DND-41 (cell line): ENCODE data around the gene KAZN.
A peak's percentile ranks its signal among the peaks of the same experiment; 100 is the strongest.

ENCODE experiments used
- ATAC-seq: fragments of 200-7000 bp; cut with Tn5 transposase; 3 replicates; pipeline ENCODE4 v1.9.1; 2021; ENCODE audit warnings: low read depth; ENCODE audit not compliant: insufficient read depth
- DNase-seq: peaks from one replicate; pipeline ENCODE4 v3.0.0-alpha.2; 2020
- H2AFZ ChIP-seq: 2 replicates; pipeline ENCODE4 v1.6.0; 2012; ENCODE audit warnings: low read depth, low read length
- H3K27ac ChIP-seq: 2 replicates; pipeline ENCODE4 v1.5.1; 2012; ENCODE audit warnings: low read length, inconsistent platforms
- H3K27me3 ChIP-seq: fragments of 200-600 bp; sonication (generic); 2 replicates; pipeline ENCODE4 v1.6.0; 2012; ENCODE audit warnings: low read length, mild to moderate bottlenecking, inconsistent platforms; ENCODE audit not compliant: insufficient read depth, poor library complexity
- H3K36me3 ChIP-seq: 2 replicates; pipeline ENCODE4 v1.5.1; 2012; ENCODE audit warnings: low read length, inconsistent platforms; ENCODE audit not compliant: insufficient read depth
- H3K4me1 ChIP-seq: 2 replicates; pipeline ENCODE4 v1.5.1; 2012; ENCODE audit warnings: mild to moderate bottlenecking, low read length; ENCODE audit not compliant: insufficient read depth
- H3K4me2 ChIP-seq: 2 replicates; pipeline ENCODE4 v1.6.0; 2012; ENCODE audit warnings: mild to moderate bottlenecking, moderate library complexity, low read length, inconsistent platforms; ENCODE audit not compliant: insufficient read depth
- H3K4me3 ChIP-seq, 2 experiments: fragments of 200-600 bp in 1 of 2; shearing (Covaris generic) in 1 of 2; 2 replicates each; pipeline ENCODE4 v1.5.1; 2012 to 2016; ENCODE audit warnings: inconsistent platforms in 2 of 2, low read length in 2 of 2, mild to moderate bottlenecking in 2 of 2, low read depth in 1 of 2, moderate library complexity in 1 of 2
- H3K79me2 ChIP-seq: 2 replicates; pipeline ENCODE4 v1.6.0; 2012; ENCODE audit warnings: low read length, inconsistent platforms; ENCODE audit not compliant: insufficient read depth
- H3K9ac ChIP-seq: 2 replicates; pipeline ENCODE4 v1.6.0; 2012; ENCODE audit warnings: low read depth, mild to moderate bottlenecking, inconsistent platforms, low read length, moderate library complexity
- H3K9me3 ChIP-seq: 2 replicates; pipeline ENCODE4 v1.5.1; 2012; ENCODE audit warnings: low read length, moderate library complexity, mild to moderate bottlenecking, inconsistent platforms; ENCODE audit not compliant: insufficient read depth, severe bottlenecking
- H4K20me1 ChIP-seq: 2 replicates; pipeline ENCODE4 v1.6.0; 2012; ENCODE audit warnings: low read length; ENCODE audit not compliant: insufficient read depth
- EZH2 ChIP-seq: IDR thresholded peaks from 3 replicates; pipeline ENCODE4 v1.6.1; 2012; ENCODE audit warnings: borderline replicate concordance, low read depth, mild to moderate bottlenecking, moderate library complexity, low read length, inconsistent platforms; ENCODE audit not compliant: severe bottlenecking
- TF ChIP-seq, protein P1 (sequence below): IDR thresholded peaks from 2 replicates; pipeline ENCODE4 v1.5.1; 2012; ENCODE audit warnings: borderline replicate concordance, low read length, moderate library complexity, mild to moderate bottlenecking; ENCODE audit not compliant: poor library complexity, severe bottlenecking; ENCODE audit errors: extremely low read depth

The KAZN gene

GRCh38 chr1:14737561-14738094 lies 139.1 kb downstream of the KAZN start:
- TF ChIP-seq EZH2 = no peak
- TF ChIP-seq, protein P1, sequence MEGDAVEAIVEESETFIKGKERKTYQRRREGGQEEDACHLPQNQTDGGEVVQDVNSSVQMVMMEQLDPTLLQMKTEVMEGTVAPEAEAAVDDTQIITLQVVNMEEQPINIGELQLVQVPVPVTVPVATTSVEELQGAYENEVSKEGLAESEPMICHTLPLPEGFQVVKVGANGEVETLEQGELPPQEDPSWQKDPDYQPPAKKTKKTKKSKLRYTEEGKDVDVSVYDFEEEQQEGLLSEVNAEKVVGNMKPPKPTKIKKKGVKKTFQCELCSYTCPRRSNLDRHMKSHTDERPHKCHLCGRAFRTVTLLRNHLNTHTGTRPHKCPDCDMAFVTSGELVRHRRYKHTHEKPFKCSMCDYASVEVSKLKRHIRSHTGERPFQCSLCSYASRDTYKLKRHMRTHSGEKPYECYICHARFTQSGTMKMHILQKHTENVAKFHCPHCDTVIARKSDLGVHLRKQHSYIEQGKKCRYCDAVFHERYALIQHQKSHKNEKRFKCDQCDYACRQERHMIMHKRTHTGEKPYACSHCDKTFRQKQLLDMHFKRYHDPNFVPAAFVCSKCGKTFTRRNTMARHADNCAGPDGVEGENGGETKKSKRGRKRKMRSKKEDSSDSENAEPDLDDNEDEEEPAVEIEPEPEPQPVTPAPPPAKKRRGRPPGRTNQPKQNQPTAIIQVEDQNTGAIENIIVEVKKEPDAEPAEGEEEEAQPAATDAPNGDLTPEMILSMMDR = no peak
- Histone ChIP-seq H3K27ac (no peak overlapping the region), H3K4me1 (peaks cover 9% of the 10 kb centered on the region; the same call in 1 of the 2 replicates), H3K9me3 (no peaks in the 10 kb centered on the region), H3K27me3 (no peaks in the 10 kb centered on the region), H4K20me1 (peaks cover 5% of the 10 kb centered on the region), H3K9ac (no peak overlapping the region), H2AFZ (no peak overlapping the region), H3K4me2 (no peak overlapping the region), H3K4me3 (no peak overlapping the region), H3K36me3 (no peaks in the 10 kb centered on the region), H3K79me2 (no peaks in the 10 kb centered on the region)
- peak; percentile 17 for DNase-seq
- ATAC-seq = peak; percentile 45; the same call in 1 of the 3 replicates

GRCh38 chr1:14738235-14738634 lies 139.8 kb downstream of the KAZN start:
- Histone ChIP-seq H3K4me2 (no peak overlapping the region), H3K27ac (no peak overlapping the region)

GRCh38 chr1:14738647-14739046 lies 140.2 kb downstream of the KAZN start:
- Histone ChIP-seq H3K9ac (no peak overlapping the region), H3K27ac (no peak overlapping the region), H3K4me2 (no peak overlapping the region), H3K27me3 (no peaks in the 10 kb centered on the region), H2AFZ (no peak overlapping the region), H3K36me3 (no peaks in the 10 kb centered on the region), H4K20me1 (peaks cover 5% of the 10 kb centered on the region), H3K4me3 (no peak overlapping the region), H3K79me2 (no peaks in the 10 kb centered on the region), H3K9me3 (no peaks in the 10 kb centered on the region), H3K4me1 (0 out of 2 replicates have a peak, but pooled peaks cover 4% of the 10 kb centered on the region)
- no peak for ATAC-seq
- TF ChIP-seq, protein P1 = no peak
- no peak for DNase-seq

More at GRCh38 chr1:14738235-14738634, 139.8 kb downstream of the KAZN start:
- Histone ChIP-seq H3K9ac (no peak overlapping the region), H3K4me1 (peaks cover 7% of the 10 kb centered on the region; the same call in 1 of the 2 replicates), H3K9me3 (no peaks in the 10 kb centered on the region), H3K4me3 (no peak overlapping the region), H4K20me1 (peaks cover 5% of the 10 kb centered on the region), H3K79me2 (no peaks in the 10 kb centered on the region), H3K36me3 (no peaks in the 10 kb centered on the region), H2AFZ (no peak overlapping the region), H3K27me3 (no peaks in the 10 kb centered on the region)
- TF ChIP-seq, protein P1 = no peak
- no peak for TF ChIP-seq EZH2
- ATAC-seq (no peak), DNase-seq (no peak)
